ENCODE results near the gene LACRT.

LACRT gene

DNA sequence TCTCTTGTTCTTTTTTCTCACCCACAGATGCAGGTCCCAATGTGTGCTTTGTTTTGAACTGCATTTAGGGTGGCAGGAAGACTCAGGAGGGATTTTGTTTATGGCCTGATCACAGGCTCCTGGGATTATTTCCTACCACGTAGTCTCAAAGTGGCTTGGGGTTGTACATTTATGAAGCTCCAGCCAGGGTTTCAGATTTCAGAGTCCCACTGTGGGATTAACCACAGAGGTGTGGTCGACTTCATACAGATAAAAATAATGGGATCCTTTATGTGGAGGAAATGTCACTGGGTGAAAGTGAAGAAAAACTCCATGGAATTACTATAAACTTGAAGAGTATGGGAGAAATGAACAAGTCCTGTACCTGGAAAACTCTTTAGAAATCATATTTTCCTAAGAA lies 32.0 kb downstream of the LACRT start:
- no peak for DNase-seq

- DNase-seq, result no peak
Measured at GRCh38 chr12:54601841-54602240, 32.9 kb downstream of the LACRT start.

DNA sequence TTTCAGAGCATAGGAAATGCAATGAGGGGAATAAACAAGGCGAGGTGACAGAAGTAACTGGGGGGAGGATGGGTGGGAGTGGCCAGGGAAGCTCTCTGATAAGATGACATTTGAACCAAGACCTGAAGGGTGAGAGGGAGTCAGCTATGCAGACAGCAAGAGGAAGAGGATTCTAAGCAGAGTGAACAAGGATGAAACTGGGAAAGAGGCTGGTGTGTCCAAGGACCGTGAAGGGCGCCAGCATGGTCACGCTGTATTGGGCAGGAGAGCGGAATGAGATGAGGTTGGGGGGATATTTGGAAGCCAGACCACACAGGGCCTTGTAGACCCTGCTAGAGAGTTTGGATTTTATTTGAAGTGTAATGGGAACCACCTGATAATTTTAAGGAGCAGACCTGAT lies 35.7 kb downstream of the LACRT start:
- DNase-seq, result no peak

DNA sequence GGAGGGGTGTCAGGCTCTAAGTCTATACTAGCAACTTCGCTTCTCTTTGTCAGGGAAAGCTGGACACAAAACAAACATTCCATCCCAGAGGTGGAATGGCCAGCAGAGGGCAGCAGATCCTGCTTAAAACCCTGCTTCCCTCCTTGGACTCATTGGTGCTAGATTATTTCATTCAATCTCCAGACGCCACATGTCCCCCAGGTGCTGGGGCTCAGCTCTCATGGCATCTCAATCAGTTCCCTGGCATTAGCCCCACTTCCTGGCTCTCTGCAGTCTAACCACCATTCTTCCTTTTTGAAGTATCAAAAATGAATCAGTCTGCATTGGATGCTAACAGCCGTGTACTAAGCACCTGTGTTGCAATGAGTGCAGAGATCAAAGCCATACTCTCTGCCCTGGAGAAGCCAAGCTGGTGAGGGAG lies 38.2 kb downstream of the LACRT start:
- DNase-seq, result peak in 36 of 51 donors; percentile 5 to 73 (median 38)

GRCh38 chr12:54595471-54595870 lies 39.2 kb downstream of the LACRT start:
- no peak for DNase-seq

GRCh38 chr12:54593725-54594124 lies 41.0 kb downstream of the LACRT start:
- no peak for DNase-seq

DNA sequence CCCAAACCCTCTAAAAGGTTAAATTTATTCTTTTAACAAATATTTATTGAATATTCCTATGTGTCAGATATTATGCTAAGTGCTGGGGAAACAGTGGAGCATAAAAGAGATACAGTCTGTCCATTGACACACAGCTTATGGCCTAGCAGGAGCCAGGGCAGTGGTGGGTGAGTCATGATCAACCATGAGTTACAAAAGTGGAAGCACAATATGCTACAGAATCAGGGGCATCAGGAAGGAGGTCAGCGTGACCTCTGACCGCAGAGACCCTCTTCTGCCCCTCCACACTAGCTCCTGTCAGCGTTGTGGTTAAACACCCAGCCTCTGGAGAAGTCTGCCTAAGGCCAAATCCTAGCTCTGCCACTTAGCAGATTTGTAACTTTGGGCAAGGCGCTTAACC lies 41.6 kb downstream of the LACRT start:
- DNase-seq, result no peak

DNA sequence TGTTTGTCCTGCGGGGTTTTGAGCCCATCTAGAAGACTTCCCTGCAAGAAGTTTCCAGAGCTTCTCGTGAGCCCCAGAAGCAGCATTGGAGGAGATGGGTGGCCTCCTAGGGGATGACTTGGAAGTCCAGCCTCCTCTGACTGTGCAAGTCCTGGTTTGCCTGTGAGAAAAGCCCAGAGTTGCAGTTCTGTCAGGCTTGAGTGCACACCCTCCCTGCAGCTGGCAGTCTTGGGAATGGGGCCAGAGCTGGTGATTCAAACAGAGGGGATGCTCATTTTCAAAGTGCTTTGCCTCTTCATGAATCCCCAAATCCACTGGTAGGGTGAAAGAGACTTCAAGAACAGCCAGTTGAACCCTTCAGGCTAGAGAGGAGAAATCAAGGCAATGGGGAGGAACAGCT lies 42.4 kb downstream of the LACRT start:
- peak in 3 of 51 donors; percentile 7 to 10 (median 10) for DNase-seq

DNA sequence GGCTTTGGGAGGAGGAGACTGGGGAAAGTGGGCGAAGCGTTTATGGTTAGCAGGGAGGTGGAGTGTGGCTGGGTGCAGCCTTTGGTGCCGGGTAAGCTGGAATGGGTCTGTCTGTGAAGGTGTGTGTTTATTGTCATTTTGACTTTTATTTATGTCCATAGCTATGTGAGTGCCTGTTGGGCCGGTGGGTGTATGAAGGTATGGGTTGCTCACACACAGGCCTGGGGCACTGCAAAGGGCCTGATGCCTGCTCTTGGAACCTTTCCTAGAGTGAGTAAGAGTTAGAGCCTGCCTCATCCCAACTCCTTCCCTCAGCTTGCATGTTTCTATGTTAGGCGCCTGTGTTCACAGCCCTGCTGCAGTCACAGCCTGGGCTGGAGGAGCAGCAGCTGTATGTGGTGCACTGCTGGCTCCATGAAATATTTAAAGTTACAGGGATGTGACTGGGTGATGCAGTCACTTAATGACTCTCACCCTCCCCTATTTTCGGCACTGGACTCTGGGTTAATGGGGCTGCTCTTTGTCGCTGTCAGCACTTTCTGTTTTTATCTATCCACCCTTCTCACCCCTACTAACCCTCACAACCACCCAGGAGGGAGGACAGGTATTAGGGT lies 43.6 kb downstream of the LACRT start:
- DNase-seq, result peak in 1 of 51 donors; percentile 25

- no peak for DNase-seq
Measured at GRCh38 chr12:54589964-54590363, 44.7 kb downstream of the LACRT start.

GRCh38 chr12:54588890-54589267 lies 45.8 kb downstream of the LACRT start:
- DNase-seq, result no peak

DNA sequence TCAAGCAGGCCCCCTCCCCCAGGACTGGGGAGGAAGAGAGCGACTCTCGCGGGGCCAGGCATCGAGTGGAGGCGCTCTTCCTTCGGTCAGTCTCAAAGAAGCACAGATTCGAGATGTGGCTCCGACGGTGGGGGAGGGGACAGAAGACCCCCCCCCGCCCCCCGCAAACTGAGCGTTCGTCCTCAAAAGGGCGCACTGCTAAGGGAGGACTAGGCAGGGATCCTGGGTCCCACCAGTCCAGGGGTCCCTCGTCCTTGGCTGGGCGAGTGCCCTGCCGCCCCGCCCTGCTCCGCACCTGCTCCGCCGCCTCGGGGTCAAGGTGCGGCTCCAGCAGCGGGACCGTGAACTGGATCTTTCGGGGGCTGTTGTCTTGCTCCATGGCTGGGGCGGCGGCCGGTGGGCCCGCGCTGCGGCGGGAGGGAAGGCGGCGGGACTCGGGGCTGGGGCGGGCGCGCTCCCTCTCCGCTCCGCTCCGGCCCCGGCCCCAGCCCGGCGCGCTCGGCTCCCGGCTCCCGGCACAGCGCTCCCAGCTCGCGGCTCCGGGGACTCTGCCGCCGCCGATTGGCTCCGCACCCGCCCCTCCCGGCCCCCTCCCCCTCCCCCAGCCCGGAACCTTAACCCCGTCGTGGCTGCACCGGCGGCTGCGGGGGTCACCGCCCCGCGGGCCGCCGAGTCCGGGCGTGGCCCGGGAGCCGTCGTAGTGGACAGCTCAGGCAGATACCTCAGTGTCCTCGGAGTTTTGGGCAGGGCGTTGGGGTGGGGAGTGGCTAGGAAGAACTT lies 46.4 kb downstream of the LACRT start, which contains the start of gene PPP1R1A:
Gene PPP1R1A, minus strand, starts transcription at position 550 of the 780 bp plus-strand sequence. Its CDS starts 171 bp downstream, at position 379.
- peak in 18 of 51 donors; percentile 5 to 47 (median 23) for DNase-seq

DNA sequence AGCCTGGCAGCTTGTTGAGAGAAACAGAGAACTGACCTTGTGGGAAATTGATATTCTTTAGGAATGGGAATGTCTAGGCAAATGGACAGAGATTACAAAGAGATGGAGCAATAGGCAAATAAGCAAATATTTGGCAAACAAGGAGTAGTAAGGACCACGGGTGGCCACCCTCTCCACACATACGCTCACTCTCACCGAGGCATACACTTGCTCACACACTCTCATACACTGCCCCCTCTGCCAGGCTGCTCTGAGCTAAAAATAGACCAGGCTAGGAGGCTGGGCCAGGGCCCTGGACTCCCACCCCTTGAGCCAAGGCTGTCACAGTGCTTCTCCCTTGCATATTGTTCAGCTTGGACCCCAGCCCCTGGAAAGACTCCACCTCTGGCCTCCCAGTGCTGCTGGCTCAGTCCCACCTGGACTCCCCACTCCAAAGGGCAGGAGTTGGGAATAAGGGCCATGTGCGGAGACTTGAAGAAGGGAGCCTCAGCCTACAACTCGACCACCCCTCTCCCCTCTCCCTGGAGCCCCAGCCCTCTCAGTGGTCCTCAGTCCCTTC lies 47.3 kb downstream of the LACRT start:
- peak in 30 of 51 donors; percentile 4 to 71 (median 22) for DNase-seq

DNA sequence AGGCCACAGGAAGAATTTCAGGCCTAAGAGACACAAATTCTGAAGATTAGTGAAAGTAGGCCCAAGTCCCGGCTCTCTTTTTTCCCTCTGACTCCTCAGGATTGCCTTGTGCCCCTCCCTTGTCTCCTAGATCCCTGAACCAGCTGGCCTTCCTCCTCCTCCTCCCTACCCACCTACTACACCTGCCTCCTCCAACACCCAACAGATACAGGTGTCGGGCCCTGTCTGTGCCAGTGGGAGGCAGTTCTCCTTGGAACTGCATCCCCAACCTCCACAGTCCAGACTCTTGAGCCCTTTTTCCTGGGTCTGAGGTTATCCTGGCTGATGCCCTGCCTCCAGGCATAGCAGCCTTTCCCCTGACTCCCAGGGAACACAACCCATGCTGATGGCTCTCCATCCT lies 48.1 kb downstream of the LACRT start:
- DNase-seq, result no peak

DNA sequence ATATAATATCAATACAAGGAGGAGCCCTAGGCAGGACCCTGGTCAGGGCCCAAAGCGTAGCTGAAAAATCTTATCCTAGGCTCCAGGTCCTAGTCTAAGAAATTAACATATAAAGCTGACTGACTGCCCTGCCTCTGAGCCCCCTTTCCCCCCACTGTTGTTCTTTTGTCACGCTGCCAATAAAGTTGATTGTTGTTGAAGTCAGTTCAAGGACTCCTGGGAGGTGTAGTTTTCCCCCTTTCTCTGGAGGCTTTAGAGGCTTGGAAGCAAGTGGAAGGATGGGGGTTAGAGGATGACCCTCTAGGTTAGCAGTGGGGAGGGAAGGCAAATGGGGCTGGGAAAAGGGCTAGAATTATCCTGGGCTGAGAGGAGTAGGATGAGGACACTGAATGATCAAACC lies 49.5 kb downstream of the LACRT start:
- DNase-seq, result no peak

DNA sequence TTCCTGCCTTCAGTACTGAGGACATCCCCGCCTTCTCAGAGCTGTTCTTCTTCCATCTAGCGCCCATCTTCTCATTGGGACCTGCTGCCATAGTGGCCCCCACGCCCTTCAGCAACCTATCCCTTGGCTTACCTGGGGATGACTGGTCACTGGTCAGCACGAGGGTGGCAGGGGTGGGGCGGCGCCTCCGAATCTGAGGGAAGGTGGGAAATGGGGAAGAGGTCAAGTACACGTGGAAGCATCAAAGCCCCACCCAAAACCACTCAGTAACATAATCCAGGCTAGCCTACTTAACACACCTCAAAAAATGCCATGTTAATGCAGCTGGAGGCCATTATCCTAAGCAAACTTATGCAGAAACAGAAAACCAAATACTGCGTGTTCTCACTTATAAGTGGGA lies 50.6 kb downstream of the LACRT start:
- no peak for DNase-seq

DNA sequence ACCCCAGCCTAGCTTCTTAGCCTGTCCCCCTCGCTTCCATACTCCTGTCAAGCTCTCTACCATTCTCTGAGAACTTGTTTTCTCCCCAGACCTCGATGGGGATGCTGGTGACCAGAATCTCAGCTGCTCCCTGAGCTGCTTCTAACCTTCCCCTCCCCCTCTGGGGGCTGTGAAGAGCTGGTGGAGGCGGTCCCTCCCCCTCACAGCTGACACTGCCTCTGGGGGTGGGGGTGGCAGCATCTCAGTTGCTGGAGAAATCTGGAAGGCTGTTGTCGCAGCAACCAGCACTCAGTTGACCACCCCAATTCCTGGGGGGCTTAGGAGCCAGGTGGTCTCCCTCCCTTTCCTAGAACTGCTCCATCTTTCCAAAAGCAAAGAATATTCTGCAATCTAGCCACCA lies 51.0 kb downstream of the LACRT start:
- DNase-seq, result no peak

DNA sequence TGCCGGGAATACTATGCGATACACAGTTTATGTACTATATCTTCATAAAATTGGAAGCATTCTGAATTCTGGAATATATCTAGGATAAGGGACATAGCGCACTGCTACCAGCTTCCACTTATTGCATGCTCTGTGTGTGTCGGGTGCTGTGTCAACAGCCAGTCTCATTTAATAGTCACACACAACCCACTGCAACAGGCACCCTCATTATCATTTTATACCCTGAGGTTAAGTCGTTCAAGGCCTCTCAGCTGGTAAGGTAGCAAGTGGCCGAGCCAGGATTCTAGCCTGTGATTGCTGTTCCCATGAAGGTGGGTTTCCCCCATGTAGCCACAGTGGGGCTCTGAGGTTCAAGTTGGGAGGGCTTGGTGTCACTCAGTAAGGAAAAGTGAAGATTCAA lies 53.3 kb downstream of the LACRT start:
- no peak for DNase-seq
